Prostate gland (tissue), 2 donors: ENCODE data around the gene SEL1L3. TPM values are rescaled to one million over a fixed set of nuclear protein-coding genes. Genes with fewer than 3 reads are reported as not detected.

ENCODE experiments used
- DNase-seq: peaks from one replicate; pipeline ENCODE4 v3.0.0-alpha.2; 2019; ENCODE audit warnings: low spot score
- H3K27ac ChIP-seq, 2 donors: fragments of 200-600 bp; sonication (generic); 2 replicates each; pipeline ENCODE4 v1.5.1; 2017 to 2019
- H3K27me3 ChIP-seq: fragments of 200-600 bp; sonication (generic); replicated peaks from 2 replicates; pipeline ENCODE4 v1.5.1; 2019; ENCODE audit not compliant: insufficient read depth
- H3K36me3 ChIP-seq, 2 donors: fragments of 200-600 bp; sonication (generic); 1 replicate in 1 of 2; 2 replicates in 1 of 2; pipeline versions ENCODE4 v1.5.1 to v1.8.1; 2017 to 2019
- H3K4me1 ChIP-seq: fragments of 200-600 bp; sonication (generic); replicated peaks from 2 replicates; pipeline ENCODE4 v1.5.1; 2019
- H3K4me3 ChIP-seq, 2 donors: fragments of 200-600 bp; sonication (generic); 2 replicates each; pipeline ENCODE4 v1.5.1; 2017 to 2019
- H3K9me3 ChIP-seq: fragments of 200-600 bp; sonication (generic); 2 replicates; pipeline ENCODE4 v1.5.1; 2017
- POLR2A ChIP-seq: fragments of 450-650 bp; IDR thresholded peaks from one replicate; pipeline ENCODE4 v1.6.1; 2016; ENCODE audit warnings: antibody characterized with exemption, mild to moderate bottlenecking
- POLR2AphosphoS5 ChIP-seq: sonication (generic); formaldehyde crosslinking; IDR thresholded peaks from one replicate; pipeline ENCODE4 v1.6.1; 2017; ENCODE audit warnings: antibody characterized with exemption
- WGBS: methylation state at CpG from one replicate; pipeline ENCODE4 v1.1.5; 2018; 5-methylcytosine and 5-hydroxymethylcytosine counted together
- intact Hi-C: fragments of 100-400 bp; cut with DNase I; formaldehyde crosslinking; loops from one replicate; pipeline ENCODE4 v1.14.2; 2022
- total RNA-seq, 2 donors: library from RNA; depleted of rRNA; stranded (reverse); fragments of >200 nt; gene quantifications; one replicate each; pipeline ENCODE4 v1.1.0, GENCODE V29; 2016
- TF ChIP-seq, protein P1 (sequence below), 4 experiments: fragments of 200-600 bp in 2 of 4; fragments of 450-650 bp in 2 of 4; sonication (generic) in 2 of 4; IDR thresholded peaks; 1 replicate in 3 of 4; 2 replicates in 1 of 4; pipeline ENCODE4 v1.5.1; 2016 to 2019; ENCODE audit warnings: antibody characterized with exemption in 4 of 4, mild to moderate bottlenecking in 2 of 4, moderate library complexity in 2 of 4

Gene SEL1L3
- total RNA-seq, 2 donors from 2014 or later: 22.2 to 26.1 TPM

DNA sequence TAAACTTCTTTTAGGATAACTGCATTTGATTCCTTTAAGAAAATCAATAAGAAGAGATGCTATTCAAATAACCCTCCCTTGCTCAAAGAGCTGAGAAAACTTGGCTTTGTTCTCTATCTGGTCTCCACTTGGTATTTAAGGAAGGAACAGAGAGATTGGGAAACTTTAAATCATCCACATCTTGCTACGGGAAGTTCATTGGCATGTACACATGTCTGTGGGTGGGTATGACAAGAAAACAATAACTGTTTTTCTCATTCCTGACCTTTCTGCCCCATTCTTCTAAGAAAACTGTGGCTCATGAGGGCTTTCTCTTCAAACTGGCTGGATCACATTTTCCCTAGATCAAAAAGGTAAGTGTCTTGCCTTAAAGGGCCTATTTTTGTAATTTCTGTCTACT is 6.0 kb downstream of the SEL1L3 start:
- H3K36me3 ChIP-seq: no peaks in the 10 kb centered on the region
- H3K27ac ChIP-seq: no peak overlapping the region
- intact Hi-C loops: no loop called here
- no peak overlapping the region for H3K4me3 ChIP-seq
- DNase-seq: no peak
- TF ChIP-seq, protein P1, sequence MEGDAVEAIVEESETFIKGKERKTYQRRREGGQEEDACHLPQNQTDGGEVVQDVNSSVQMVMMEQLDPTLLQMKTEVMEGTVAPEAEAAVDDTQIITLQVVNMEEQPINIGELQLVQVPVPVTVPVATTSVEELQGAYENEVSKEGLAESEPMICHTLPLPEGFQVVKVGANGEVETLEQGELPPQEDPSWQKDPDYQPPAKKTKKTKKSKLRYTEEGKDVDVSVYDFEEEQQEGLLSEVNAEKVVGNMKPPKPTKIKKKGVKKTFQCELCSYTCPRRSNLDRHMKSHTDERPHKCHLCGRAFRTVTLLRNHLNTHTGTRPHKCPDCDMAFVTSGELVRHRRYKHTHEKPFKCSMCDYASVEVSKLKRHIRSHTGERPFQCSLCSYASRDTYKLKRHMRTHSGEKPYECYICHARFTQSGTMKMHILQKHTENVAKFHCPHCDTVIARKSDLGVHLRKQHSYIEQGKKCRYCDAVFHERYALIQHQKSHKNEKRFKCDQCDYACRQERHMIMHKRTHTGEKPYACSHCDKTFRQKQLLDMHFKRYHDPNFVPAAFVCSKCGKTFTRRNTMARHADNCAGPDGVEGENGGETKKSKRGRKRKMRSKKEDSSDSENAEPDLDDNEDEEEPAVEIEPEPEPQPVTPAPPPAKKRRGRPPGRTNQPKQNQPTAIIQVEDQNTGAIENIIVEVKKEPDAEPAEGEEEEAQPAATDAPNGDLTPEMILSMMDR (IDR thresholded peaks at IDR 0.05): no peak
- TF ChIP-seq POLR2A (no peak), POLR2AphosphoS5 (no peak)
- 48% methylated on average over 1 of the region's 1 CpG for WGBS
- H3K4me1 ChIP-seq: no peaks in the 10 kb centered on the region
- no peaks in the 10 kb centered on the region for H3K27me3 ChIP-seq
- H3K9me3 ChIP-seq: no peaks in the 10 kb centered on the region

- intact Hi-C loops: no loop called here
- TF ChIP-seq POLR2AphosphoS5: no peak
- TF ChIP-seq, protein P1 (IDR thresholded peaks at IDR 0.05): no peak
- TF ChIP-seq POLR2A: no peak
- 89% methylated on average over 3 of the region's 3 CpGs for WGBS
- Histone ChIP-seq H3K36me3 (no peaks in the 10 kb centered on the region), H3K9me3 (no peaks in the 10 kb centered on the region), H3K27me3 (no peaks in the 10 kb centered on the region), H3K27ac (no peak overlapping the region), H3K4me3 (no peak overlapping the region), H3K4me1 (no peaks in the 10 kb centered on the region)
- DNase-seq: no peak
Observed at GRCh38 chr4:25852103-25852502, 10.7 kb downstream of the SEL1L3 start.

DNA sequence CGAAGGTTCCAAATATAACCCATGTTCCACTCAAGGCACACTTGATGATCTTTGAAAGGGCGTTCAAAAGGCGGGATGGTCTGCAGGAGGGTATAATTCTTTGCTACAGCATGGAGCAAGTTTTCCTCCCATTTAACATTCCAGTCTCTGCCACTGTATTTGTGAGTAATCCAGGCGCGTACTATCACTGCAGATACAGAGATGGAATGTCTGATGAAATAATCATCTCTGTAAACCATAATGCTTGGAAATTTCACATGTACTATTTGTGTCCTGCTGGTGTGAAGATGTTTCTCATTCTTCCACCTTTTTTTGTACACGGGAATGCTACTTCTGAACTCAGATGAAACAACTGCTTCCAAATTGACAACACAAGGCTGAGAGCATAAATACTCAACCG is 15.5 kb downstream of the SEL1L3 start:
- no peak for DNase-seq
- no peak overlapping the region for H3K27ac ChIP-seq
- WGBS: 92% methylated on average over 7 of the region's 7 CpGs
- no peaks in the 10 kb centered on the region for H3K4me1 ChIP-seq
- no peaks in the 10 kb centered on the region for H3K9me3 ChIP-seq
- intact Hi-C loops: no loop called here
- no peak overlapping the region for H3K4me3 ChIP-seq
- H3K36me3 ChIP-seq: no peaks in the 10 kb centered on the region
- TF ChIP-seq, protein P1 (IDR thresholded peaks at IDR 0.05): no peak
- TF ChIP-seq POLR2AphosphoS5: no peak
- TF ChIP-seq POLR2A: no peak
- H3K27me3 ChIP-seq: no peaks in the 10 kb centered on the region

GRCh38 chr4:25845841-25846653 is 16.7 kb downstream of the SEL1L3 start:
- Histone ChIP-seq H3K36me3 (no peaks in the 10 kb centered on the region), H3K4me1 (no peaks in the 10 kb centered on the region), H3K4me3 (no peak overlapping the region), H3K27me3 (no peaks in the 10 kb centered on the region), H3K27ac (no peak overlapping the region), H3K9me3 (no peaks in the 10 kb centered on the region)
- intact Hi-C loops: no loop called here
- DNase-seq: no peak
- 91% methylated on average over 12 of the region's 12 CpGs for WGBS
- no peak for TF ChIP-seq POLR2A
- TF ChIP-seq, protein P1 (IDR thresholded peaks at IDR 0.05): no peak
- no peak for TF ChIP-seq POLR2AphosphoS5
